HG03045 (cell line): ENCODE data around the gene VPS41.
"Not testable (repeated sequence)": the region's sequence is repeated elsewhere in the genome, so short reads cannot be mapped to it uniquely, and the experiment has no call there.

Experiments used
- ATAC-seq: cut with Tn5 transposase; IDR thresholded peaks from one replicate; pipeline ENCODE4 v1.9.1; 2021; ENCODE audit warnings: mild to moderate bottlenecking, moderate library complexity; ENCODE audit not compliant: unreplicated experiment

The VPS41 gene

GRCh38 chr7:38858259-38858884, 50.6 kb downstream of the VPS41 start:
- no peak for ATAC-seq

- ATAC-seq = no peak
These were observed 53.1 kb downstream of the VPS41 start for GRCh38 chr7:38855867-38856266.

DNA sequence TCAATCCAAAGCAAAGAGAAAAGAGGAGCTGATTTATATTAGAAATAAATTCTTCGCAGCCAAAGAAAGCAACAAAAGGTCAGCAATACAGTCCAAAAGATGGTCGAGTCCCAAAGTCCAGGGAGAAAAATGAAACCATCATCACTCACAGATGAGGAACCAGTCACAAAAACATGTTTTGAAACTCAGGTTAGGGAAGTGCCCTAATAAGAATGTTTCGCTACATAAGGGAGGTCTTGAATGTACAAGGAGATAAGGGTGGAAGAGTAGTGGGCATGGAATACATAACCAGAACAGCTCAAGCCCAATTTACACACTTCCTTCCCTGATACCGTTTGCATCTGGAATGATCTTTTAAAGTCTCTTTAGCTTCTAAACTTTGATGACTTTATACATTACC, 53.6 kb downstream of the VPS41 start:
- no peak for ATAC-seq

GRCh38 chr7:38854947-38855346, 54.0 kb downstream of the VPS41 start:
- not testable (repeated sequence) for ATAC-seq

- no peak for ATAC-seq
These were observed 57.7 kb downstream of the VPS41 start for GRCh38 chr7:38851321-38851720.

GRCh38 chr7:38846280-38846679, 62.7 kb downstream of the VPS41 start:
- ATAC-seq = no peak

DNA sequence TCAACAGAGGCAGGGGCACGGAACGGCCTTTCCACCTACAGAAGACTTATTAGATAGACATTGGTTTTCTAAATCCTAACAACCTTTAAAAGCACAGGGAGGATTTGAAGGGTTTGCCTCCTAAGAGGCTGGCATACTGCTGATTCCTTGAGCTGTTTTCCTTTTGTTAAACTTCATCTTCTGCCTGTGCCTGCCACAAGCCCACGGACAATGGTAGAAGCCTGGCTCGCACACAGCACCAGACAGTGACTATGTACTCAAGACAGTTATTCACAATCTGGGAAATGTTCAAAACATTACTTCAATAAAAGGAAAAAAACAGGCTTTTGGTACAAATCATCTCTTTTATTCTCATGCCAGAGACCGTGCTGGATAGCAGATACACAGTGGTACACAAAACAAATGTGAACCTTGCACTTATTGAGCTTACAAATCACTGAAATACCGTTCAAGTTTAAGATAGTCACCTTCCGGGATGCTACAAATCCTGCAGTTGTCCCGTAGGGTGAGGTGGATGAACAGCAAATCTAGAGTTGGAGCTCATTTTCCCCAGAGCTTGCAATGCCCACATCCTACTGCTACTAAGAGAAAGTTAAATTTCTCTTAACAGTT, 63.9 kb downstream of the VPS41 start:
- ATAC-seq = no peak

DNA sequence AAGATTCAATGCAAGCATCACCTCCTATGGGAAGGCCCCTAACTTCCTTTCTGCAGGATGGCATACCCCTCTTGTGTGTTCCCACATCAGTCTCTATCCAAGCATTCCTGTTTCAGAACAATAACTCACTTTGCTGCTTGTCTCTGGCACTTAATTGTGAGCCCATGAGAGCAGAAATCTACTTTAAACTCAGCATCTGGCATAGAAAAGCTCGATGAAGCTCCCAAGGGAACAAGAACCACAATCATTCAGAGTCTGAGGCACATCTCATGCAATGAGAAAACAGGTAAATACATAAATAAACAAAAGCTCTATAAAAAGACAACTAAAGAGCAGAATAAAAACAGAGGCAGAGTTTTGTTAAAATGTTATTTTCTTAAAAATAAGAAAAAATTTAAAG, 66.2 kb downstream of the VPS41 start:
- ATAC-seq = no peak

- no peak for ATAC-seq
These were observed 68.1 kb downstream of the VPS41 start for GRCh38 chr7:38840736-38841460.

GRCh38 chr7:38839851-38840250, 69.1 kb downstream of the VPS41 start:
- no peak for ATAC-seq

DNA sequence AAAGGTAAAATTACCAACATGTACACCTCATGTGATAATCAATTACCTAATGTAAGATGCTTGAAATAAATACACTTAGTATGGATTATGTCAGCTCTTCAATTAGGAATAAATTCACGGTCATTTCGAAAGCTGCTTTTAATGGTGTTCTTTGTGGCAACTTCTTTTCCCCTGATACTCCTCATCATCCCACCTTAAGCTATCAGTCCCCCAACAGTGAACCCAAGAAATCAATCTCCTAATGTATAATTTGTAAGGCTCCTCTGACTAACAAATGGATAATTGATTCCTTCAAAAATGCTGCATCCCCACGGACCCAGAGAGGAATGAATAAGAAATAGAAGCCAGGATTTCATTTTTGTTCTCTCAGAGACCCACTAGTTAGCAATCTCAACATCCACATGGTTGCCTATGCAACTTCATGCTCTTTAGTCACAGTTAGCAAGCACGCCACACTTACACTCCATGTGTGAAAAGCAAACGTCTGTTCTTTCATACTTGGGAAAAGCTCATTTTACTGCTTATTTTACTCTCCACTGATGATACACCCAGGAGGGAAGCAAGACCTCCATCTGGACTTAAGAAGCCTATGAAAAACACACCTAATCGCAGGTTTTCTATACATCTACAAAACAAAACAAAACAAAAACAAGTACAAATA, 70.1 kb downstream of the VPS41 start:
- no peak for ATAC-seq

- no peak for ATAC-seq
These were observed 74.6 kb downstream of the VPS41 start for GRCh38 chr7:38834357-38834756.

DNA sequence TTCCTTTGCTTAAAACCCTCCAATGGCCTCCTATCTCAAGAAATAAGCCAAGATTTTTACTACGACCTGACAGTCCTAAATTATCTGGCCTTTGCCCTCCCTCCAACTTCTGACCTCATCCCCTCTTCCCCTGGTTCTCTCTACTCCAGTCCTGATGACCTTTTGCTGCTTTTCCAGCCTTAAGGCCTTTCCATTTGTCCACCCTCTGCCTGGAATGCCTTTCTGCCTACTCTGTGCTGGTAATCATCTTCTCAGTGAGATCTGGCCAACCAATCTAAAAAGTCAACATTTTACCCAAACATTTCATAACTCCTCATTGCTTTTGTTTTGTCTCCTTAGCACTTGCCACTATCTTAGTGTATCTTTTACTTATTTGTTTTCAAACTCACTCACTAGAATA, 75.7 kb downstream of the VPS41 start:
- no peak for ATAC-seq

DNA sequence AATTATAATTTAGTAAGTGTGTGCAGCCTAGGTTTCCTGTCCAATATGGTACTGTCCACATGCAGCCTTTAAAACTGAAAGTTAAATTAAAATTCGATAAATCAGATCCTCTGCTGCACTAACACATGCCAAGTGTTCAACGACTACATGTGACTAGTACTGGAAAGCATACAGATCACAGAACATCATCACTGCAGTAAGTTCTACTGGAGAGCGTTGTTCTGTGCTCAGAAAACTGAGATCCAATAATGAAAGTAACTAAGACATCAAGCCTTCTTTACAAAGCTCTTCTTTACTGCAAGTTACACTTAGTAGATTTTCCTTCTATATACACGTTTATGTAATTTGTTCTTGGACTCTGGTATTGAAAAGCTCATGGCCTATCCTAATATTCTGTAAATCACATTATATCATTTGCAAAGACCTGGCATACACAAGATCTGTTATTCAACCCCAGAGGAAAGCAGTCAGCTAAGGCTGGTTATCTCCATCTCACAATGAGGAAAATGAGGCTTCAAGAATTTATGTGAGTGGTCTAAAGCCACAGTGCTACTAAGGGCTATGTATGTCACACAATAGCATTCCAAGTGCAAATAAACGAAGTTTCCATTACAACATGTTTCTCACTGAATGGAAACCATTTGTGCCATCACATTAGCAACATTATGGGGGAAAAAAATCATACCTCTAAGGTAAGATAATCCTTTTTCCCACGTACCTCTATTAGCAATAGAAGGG, 77.6 kb downstream of the VPS41 start:
- no peak for ATAC-seq

- ATAC-seq = no peak
These were observed 78.2 kb downstream of the VPS41 start for GRCh38 chr7:38830826-38831225.

- ATAC-seq = no peak
These were observed 79.4 kb downstream of the VPS41 start for GRCh38 chr7:38829488-38830165.

- no peak for ATAC-seq
These were observed 81.0 kb downstream of the VPS41 start for GRCh38 chr7:38828026-38828425.

GRCh38 chr7:38825721-38826440, 83.1 kb downstream of the VPS41 start:
- ATAC-seq = no peak

GRCh38 chr7:38824948-38825347, 84.0 kb downstream of the VPS41 start:
- no peak for ATAC-seq

- ATAC-seq = no peak
These were observed 86.4 kb downstream of the VPS41 start for GRCh38 chr7:38822549-38822948.
